ENCODE data around the gene KRTAP12-1. TPM values are rescaled to one million over a fixed set of nuclear protein-coding genes. Genes with fewer than 3 reads are reported as not detected.
"Not testable (repeated sequence)": the region's sequence is repeated elsewhere in the genome, so short reads cannot be mapped to it uniquely, and the experiment has no call there.

The KRTAP12-1 gene
- total RNA-seq, 2 experiments from 2014 or later: not detected

DNA sequence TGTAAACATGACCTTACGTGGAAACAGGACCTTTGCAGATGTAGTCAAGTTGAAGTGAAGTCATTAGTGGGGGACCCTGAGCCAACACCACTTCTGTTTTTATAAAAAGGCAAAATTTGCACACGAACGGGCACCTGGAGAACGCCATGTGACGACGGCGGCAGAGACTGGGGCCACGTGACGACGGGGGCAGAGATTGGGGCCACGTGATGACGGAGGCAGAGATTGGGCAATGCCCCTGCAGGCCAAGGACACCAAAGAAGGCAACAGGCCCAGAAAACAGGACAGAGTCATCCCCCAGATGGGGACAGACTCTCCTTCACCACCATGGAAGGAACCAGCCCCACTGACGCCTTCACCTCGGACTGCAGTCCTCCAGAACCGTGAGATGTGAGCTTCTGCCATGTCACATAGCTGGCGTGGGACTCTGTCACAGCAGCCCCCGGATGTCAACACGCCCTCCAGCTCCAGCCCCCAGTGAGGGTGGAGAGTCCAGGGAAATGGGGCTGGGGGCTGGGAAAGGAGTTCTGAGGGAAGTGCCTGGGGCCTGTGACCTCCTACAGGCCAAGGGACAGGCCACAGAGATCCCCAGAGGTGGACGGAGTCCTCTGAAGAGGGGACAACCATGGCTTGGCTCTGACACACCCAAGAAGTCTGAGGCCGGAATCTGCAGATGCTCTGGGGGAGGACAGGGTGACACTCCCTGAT lies 31.5 kb downstream of the KRTAP12-1 start:
- ChIA-PET POLR2A (no interaction called here), CTCF (no interaction called here)

DNA sequence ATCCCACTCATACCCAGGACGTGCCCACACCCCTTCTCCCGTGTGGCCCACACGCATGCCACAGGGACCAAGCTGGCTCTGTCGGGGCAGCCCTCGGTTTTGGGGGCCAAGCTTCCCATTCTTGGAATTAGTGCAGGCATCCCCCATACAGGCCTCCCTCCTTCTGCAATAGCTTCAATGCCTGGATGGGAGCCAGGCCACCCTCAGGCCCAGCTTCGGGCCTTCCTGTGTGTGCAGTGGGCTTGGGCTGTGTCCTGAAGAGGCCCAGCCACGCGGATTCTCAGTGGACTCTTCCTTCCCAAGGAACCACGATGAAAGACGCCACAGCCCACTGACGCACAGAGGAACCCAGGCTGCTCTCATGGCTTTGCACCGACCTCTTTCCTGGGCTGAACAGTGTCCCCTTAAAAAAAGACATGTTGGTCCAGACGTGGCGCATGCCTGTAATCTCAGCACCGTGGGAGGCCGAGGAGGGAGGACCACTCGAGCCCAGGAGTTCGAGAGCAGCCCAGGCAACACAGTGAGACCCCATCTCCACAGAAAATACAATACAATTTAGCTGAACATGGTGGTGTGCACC lies 32.4 kb downstream of the KRTAP12-1 start:
- ChIA-PET POLR2A (no interaction called here), CTCF (no interaction called here)

DNA sequence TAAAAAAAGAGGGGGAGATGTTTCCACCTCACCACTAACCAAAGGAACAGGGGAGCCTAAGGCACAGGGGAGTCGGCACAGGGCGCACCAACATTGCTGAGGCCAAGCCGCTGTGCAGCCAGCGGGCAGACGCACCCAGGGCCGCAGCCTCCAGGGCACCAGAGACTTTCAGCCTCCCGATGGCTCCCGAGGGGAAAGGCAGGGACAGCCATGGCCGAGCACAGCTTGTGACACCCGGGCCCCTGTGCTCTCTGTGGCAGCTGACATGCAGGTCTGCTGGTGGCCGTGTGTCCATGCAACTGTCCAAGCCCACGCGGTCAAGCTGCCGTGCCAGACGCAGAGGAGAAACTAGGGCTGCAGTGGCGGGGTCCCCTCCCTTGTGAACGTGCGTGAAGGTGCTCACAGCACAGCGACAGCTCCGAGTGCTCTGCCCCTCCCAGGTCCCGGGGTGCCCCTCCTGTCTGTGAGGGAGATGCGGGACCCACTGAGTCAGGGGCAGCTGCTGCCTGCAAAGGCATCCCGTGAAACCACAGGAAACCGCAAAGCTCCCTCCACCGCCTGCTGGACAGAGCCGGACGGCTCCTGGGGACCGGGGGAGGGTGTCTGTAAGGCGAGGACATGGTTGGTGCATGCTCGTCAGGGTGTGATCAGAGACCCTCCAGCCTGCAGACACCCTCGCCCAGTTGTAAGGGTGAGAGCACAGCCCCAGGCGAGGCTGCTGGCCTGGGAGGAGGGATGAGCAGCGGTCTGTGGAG lies 33.2 kb downstream of the KRTAP12-1 start:
- ChIA-PET CTCF (no interaction called here), POLR2A (no interaction called here)

DNA sequence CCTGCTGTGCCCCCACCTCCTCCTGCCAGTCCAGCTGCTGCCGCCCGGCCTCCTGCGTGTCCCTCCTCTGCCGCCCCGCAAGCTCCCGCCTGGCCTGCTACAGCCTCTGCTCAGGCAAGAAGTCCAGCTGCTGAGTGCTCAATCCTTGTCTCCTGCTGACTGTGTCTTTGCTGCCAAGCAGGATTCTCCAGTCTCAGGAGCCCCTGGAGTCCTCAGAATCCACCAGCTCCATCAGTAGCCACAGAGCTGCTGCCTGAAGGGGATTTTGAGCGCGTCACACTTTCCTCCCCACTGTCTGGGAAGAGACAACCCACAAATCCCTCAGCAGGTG lies 34.8 kb downstream of the KRTAP12-1 start:
- CTCF ChIA-PET: no interaction called here
- POLR2A ChIA-PET: no interaction called here

DNA sequence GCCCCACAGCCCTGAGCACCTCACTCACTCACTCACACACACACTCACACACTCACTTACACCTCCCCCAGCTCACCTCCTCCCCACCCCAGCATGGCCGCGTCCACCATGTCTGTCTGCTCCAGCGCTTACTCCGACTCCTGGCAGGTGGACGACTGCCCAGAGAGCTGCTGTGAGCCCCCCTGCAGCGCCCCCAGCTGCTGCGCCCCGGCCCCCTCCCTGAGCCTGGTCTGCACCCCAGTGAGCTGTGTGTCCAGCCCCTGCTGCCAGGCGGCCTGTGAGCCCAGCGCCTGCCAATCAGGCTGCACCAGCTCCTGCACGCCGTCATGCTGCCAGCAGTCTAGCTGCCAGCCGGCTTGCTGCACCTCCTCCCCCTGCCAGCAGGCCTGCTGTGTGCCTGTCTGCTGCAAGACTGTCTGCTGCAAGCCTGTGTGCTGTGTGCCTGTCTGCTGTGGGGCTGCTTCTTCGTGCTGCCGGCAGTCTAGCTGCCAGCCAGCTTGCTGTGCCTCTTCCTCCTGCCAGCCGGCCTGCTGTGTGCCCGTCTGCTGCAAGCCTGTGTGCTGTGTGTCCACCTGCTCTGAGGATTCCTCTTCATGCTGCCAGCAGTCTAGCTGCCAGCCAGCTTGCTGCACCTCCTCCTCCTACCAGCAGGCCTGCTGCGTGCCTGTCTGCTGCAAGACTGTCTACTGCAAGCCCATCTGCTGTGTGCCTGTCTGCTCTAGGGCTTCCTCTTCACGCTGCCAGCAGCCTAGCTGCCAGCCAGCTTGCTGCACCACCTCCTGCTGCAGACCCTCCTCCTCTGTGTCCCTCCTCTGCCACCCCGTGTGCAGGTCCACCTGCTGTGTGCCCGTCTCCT lies 35.4 kb downstream of the KRTAP12-1 start, which contains the start of gene KRTAP10-11:
TSS of gene KRTAP10-11 (plus strand) at position 49 of the 856 bp plus-strand sequence. CDS start at position 94, 45 bp downstream.
- POLR2A ChIA-PET, CTCF ChIA-PET: not testable (repeated sequence)

DNA sequence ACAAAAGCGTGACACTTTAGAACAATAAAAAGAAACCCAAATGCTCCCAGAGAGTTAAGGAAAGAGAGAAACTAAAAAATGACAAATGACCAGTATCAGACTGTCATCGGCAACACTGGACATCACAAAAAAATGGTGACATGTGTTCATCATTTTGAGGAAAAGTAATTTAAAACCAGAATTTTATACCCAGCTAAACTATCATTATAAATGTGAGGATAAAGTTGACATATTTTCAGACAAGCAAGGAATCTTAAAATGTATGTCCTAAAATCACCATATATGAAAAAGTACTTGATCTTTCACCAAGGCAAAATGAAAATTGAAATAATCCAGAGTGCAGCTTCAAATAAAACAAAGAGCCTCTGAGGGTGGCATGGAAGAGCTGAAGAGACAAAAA lies 37.1 kb downstream of the KRTAP12-1 start:
- CTCF ChIA-PET: no interaction called here
- POLR2A ChIA-PET: no interaction called here

DNA sequence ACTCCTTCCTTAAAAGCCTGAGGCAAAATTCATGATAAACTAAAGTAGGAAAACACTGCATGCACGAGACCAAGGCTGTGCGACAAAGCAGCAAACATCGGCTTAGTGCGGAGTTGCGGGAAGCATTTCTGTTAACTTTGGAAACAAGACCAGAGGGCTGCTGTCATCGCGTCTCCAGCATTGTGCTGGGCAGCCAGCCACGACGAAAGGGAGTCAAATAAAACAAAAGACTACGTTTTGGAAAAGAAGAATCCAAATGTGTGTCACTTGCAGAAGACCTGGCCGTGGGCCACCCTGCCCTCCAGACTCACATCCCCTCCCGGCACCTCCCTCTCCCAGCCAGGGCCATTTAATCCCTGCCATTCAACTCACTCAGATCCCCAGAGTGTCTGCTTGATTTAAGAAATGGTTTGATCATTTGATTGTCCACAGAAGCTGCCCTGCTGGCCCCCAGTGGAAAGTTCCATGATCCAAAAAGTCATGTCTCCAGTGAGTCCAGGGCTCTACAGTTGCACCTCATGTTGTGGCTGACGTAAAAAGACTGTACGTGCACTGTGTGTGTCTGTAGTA lies 38.1 kb downstream of the KRTAP12-1 start:
- ChIA-PET CTCF (no interaction called here), POLR2A (no interaction called here)

DNA sequence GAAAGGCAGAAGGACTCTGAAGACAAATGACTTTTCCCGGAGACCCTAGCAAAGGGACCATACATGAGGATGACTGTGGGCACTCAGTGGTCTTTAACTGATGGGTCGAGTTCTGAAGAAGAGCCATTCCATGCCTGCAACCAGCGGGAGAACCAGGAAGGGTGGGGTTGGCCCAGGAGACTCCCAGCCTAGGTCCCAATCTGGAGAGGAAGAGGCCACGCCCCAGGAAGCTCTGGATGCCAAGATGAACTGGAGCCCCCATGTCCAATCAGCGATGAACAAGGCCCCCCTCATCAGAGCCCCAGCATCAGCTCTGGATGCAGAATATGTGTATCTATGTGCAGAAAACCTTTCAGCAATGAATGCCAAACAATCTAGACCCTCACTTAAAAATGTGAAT lies 41.2 kb downstream of the KRTAP12-1 start:
- ChIA-PET POLR2A (no interaction called here), CTCF (no interaction called here)

DNA sequence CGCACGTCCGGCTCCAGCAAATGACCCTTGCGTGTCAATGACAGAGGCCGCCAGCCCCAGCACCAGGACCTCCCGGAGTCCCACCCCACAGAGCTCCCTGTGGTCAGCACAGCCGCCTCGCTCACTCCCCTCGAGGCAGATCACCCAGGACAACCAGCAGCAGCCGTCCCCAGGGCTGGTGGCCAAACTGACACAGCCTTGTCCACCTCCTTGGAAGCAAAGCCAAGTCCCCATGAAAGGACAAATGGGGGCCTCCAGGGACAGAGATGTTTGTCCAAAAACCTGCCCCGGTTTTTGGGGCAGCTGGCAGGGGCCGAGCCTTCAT lies 42.7 kb downstream of the KRTAP12-1 start:
- CTCF ChIA-PET: no interaction called here
- POLR2A ChIA-PET: no interaction called here

DNA sequence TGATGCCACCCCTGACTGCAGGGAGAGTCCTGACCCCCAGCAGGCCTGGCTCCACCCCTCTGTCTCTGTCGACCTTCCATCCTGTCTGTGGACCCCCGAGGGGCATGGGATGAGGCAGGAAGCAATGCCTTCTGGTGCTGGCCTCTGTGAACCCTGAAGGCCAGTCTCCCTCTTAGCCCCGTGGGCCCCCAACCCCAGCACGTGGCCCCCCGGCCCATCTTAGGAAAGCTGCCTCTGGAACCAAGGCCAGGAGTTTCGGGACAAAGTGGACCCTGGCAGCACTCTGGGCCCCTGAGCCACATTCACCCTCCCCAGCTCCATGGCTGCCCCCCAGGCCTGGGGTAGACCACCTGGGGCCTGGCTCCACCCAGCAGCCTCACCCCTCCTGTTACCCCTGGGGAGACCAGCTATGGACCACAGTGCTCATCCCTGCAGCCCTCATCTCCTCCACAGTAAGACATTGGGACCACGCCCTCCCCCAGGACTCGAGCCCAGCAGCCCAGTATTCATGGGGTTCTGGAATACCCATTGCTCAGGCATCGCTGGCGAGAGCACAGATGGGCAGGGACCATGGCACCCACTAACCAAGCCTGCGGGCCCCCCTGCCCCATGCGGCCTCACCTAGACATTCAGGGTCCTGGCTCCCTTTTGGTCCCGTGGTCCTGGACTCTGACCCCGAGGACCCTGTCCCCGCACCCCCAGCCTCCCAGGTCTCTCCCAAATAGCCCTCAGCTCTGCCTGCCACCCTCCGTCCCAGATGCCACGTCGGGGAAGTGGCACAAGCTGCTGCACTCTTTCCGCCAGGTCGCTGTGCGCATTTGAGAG lies 43.2 kb downstream of the KRTAP12-1 start:
- CTCF ChIA-PET, POLR2A ChIA-PET: not testable (repeated sequence)

DNA sequence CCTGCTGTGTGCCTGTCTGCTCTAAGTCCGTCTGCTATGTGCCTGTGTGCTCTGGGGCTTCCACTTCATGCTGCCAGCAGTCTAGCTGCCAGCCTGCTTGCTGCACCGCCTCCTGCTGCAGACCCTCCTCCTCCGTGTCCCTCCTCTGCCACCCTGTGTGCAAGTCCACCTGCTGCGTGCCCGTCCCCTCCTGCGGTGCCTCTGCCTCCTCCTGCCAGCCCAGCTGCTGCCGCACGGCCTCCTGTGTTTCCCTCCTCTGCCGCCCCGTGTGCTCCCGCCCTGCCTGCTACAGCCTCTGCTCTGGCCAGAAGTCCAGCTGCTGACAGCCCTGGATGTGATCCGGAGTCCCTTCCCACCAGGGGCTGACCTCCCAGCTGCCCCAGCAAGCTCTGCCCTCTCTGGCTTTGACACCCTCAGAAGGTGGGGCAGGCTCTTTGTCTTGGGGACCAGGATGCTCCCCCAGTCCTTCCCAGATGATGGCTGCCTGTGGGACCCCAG lies 44.1 kb downstream of the KRTAP12-1 start:
- CTCF ChIA-PET, POLR2A ChIA-PET: not testable (repeated sequence)

DNA sequence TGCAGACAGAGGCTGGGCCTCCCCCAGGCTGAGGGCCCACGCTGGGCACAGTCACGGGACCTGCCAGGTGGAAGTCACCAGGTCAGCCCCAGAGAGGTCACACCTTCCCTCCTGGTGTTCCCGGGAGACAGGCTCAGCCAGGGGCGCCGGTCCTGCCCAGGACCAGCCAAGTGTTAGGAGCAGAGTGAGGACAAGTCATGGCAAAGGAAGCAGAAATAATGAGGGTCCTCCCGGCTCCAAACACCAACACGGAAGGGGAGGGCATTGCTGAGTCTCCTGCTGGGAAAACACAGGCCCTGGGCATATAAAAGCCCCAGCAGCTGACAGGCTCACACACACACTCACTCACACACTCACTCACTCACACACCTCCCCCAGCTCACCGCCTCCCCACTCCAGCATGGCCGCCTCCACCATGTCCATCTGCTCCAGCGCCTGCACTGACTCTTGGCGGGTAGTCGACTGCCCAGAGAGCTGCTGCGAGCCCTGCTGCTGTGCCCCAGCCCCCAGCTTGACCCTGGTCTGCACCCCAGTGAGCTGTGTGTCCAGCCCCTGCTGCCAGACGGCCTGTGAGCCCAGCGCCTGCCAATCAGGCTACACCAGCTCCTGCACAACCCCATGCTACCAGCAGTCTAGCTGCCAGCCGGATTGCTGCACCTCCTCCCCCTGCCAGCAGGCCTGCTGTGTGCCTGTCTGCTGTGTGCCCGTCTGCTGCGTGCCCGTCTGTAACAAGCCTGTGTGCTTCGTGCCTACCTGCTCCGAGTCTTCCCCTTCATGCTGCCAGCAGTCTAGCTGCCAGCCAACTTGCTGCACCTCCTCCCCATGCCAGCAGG lies 44.7 kb downstream of the KRTAP12-1 start, which contains the start of gene KRTAP10-10:
TSS of gene KRTAP10-10 (plus strand) at position 339 of the 833 bp plus-strand sequence. CDS start at position 401, 62 bp downstream.
- ChIA-PET POLR2A (no interaction called here), CTCF (no interaction called here)

DNA sequence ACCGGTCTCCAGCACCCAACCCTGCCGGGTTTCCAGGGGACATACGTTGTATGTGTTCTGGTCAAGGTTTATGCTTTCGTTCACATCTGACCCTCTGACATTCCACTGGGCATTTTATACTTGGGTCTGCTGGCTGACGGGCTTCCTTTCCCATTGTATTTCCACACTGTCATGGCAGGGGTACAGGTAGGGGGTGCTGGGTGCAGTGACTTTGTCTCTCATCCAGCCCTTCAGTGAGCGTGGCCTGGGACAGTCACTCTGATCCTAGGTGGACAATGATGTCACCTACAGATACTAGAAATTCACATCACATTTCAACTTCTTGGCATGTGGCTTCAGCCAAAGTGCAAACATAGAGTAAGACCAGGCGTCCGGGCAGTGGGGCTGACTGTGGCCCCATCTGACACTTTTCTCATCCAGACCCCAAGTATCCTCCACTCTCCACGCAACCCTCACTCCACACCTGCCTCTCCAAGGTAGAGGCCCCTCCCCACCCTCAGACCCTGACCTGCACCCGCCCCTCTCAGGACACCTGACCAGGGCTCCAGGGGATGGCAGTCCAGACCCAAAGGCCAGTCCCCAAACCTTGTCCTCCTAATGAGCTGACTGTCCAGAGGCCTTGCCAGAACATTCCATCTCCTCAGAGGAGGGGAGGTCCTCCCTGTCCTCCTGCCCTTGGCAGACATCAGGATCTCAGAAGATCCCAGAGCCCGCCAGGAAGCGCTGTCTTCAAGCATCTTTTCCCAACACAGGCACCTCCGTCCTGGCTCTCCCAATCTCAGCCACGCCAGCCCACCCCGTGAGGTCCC lies 45.5 kb downstream of the KRTAP12-1 start:
- CTCF ChIA-PET: no interaction called here
- POLR2A ChIA-PET: no interaction called here

DNA sequence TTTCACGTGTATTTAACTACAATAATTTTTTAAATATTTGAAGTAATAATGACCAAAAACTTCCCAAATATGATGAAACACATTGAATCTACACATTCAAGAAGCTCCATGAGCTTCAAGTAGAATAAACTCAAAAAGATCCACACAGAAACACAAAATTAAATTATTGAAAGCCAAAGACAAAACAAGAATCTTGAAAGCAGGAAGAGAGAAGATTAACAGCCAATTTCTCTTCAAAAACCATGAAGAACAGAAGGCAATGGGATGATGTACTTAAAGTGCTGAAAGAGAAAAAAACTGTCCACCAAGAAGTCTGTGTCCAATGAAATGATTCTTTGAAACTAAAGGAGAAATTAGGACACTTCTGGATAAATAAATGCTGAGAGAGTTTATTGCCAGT lies 49.9 kb downstream of the KRTAP12-1 start:
- POLR2A ChIA-PET: no interaction called here
- CTCF ChIA-PET: no interaction called here

Data from activated CD8-positive, alpha-beta memory T cell treated with anti-CD3 and anti-CD28 coated beads for 36 hours (primary cell).